ENCODE data around the gene PTGDS. TPM values are rescaled to one million over a fixed set of nuclear protein-coding genes. Genes with fewer than 3 reads are reported as not detected.

PTGDS gene
- total and polyA plus RNA-seq, 2 donors (not counting 1 experiment from before 2014, with no cell fraction given): 0.13 TPM; not detected in 1

DNA sequence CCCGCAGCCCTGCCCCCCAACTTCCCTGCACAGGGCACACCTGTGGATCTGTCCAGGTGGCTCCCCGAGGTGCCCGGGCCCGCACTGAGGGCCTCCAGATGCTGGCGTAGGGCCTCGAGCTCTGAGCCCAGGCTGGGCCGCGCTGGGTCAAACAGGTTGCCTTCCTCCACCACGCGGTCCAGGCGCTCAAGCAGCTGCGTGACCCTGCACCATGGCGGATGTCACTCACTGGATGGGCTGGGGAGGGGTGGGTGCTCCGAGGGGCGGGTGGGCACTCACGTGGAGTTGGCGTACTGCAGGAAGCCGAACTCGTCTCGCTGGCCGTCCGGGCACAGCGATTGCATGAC is 45.3 kb downstream of the PTGDS start:
- Histone ChIP-seq H3K4me3 (ENCODE audit: control extremely low read depth in 1 of 5, extremely low read depth in 1 of 5, insufficient read depth in 1 of 5, low read depth in 2 of 5, low read length in 4 of 5) (no peak overlapping the region), H2AFZ (ENCODE audit: insufficient read depth, low read depth, low read length, poor library complexity, severe bottlenecking) (no peak overlapping the region), H3K9me3 (ENCODE audit: control extremely low read depth in 1 of 3, control insufficient read depth in 2 of 3, insufficient read depth in 1 of 3, low read length in 2 of 3) (peaks cover 0 to 9% (median 0%) of the 10 kb centered on the region in 3 donors), H3K4me2 (replicated peaks; ENCODE audit: low read depth, low read length, poor library complexity, severe bottlenecking) (no peak overlapping the region), H4K20me1 (ENCODE audit: control insufficient read depth, insufficient read depth, low read length, poor library complexity, severe bottlenecking) (peaks cover 4% of the 10 kb centered on the region), H3K27me3 (replicated peaks in 1 of 4; ENCODE audit: control extremely low read depth in 1 of 4, control insufficient read depth in 3 of 4, insufficient read depth in 4 of 4, low read length in 3 of 4) (no peaks in the 10 kb centered on the region), H3K79me2 (ENCODE audit: control insufficient read depth, insufficient read depth, low read length) (no peaks in the 10 kb centered on the region), H3K4me1 (ENCODE audit: control insufficient read depth in 2 of 2, insufficient read depth in 2 of 2, low read length in 2 of 2) (peaks cover 7 to 20% of the 10 kb centered on the region in 2 donors), H3K27ac (ENCODE audit: low read length in 2 of 2) (no peak overlapping the region), H3K36me3 (replicated peaks in 1 of 2; ENCODE audit: control extremely low read depth in 1 of 2, control insufficient read depth in 1 of 2, extremely low read depth in 1 of 2, insufficient read depth in 2 of 2, low read length in 1 of 2) (no peaks in the 10 kb centered on the region), H3K9ac (ENCODE audit: low read length) (no peak overlapping the region)
- intact Hi-C loops (cut with micrococcal nuclease): no loop called here
- ChIA-PET POLR2A (no interaction called here), CTCF (no interaction called here)
- TF ChIP-seq EZH2 (IDR thresholded peaks at IDR 0.05; ENCODE audit: borderline replicate concordance, insufficient read depth, low read depth, low read length, poor library complexity, severe bottlenecking): no peak
- no peak for TF ChIP-seq CTCF (IDR thresholded peaks at IDR 0.05)
- WGBS (ENCODE audit: insufficient coverage): 92% methylated on average over 17 of the region's 23 CpGs
- Mint-ChIP-seq H3K27me3 (no peaks in the 10 kb centered on the region), H3K9me3 (ENCODE audit: insufficient read depth) (no peaks in the 10 kb centered on the region), H3K4me1 (peaks cover 17% of the 10 kb centered on the region), H3K4me3 (no peak overlapping the region), H3K27ac (no peak overlapping the region)
- ATAC-seq (ENCODE audit: low read depth) (no peak), DNase-seq (no peak)

DNA sequence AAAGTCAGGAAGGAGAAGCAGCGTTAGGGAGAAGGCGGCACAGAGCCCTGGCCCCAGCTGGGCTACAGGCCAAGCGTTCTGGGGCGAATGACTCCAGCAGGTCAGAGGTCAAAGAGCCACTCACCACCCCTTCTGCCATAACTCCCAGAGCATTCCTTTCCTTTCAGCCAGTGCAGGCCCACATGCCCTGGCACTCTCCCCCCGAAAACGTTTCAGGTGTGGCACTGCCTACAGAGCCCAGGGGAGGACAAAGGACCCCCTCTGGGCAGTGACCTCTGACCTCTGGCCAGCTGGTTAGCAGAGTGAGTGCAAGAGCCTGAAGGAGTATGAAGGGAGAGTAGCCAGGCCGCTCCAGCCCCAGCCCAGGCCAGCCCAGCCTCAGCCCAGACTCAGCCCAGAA is 45.9 kb downstream of the PTGDS start:
- Histone ChIP-seq H3K9ac (ENCODE audit: low read length) (no peak overlapping the region), H3K27me3 (replicated peaks in 1 of 4; ENCODE audit: control extremely low read depth in 1 of 4, control insufficient read depth in 3 of 4, insufficient read depth in 4 of 4, low read length in 3 of 4) (no peaks in the 10 kb centered on the region), H3K36me3 (replicated peaks in 1 of 2; ENCODE audit: control extremely low read depth in 1 of 2, control insufficient read depth in 1 of 2, extremely low read depth in 1 of 2, insufficient read depth in 2 of 2, low read length in 1 of 2) (no peaks in the 10 kb centered on the region), H3K9me3 (ENCODE audit: control extremely low read depth in 1 of 3, control insufficient read depth in 2 of 3, insufficient read depth in 1 of 3, low read length in 2 of 3) (peaks cover 0 to 9% (median 0%) of the 10 kb centered on the region in 3 donors), H4K20me1 (ENCODE audit: control insufficient read depth, insufficient read depth, low read length, poor library complexity, severe bottlenecking) (peaks cover 4% of the 10 kb centered on the region), H3K4me1 (ENCODE audit: control insufficient read depth in 2 of 2, insufficient read depth in 2 of 2, low read length in 2 of 2) (peaks cover 7 to 20% of the 10 kb centered on the region in 2 donors), H3K4me2 (replicated peaks; ENCODE audit: low read depth, low read length, poor library complexity, severe bottlenecking) (no peak overlapping the region), H3K4me3 (ENCODE audit: control extremely low read depth in 1 of 5, extremely low read depth in 1 of 5, insufficient read depth in 1 of 5, low read depth in 2 of 5, low read length in 4 of 5) (no peak overlapping the region), H2AFZ (ENCODE audit: insufficient read depth, low read depth, low read length, poor library complexity, severe bottlenecking) (no peak overlapping the region), H3K27ac (ENCODE audit: low read length in 2 of 2) (no peak overlapping the region), H3K79me2 (ENCODE audit: control insufficient read depth, insufficient read depth, low read length) (no peaks in the 10 kb centered on the region)
- no peak overlapping the region for H3K4me3 Mint-ChIP-seq
- intact Hi-C loops (cut with micrococcal nuclease): no loop called here
- H3K4me1 Mint-ChIP-seq: peaks cover 17% of the 10 kb centered on the region
- H3K9me3 Mint-ChIP-seq (ENCODE audit: insufficient read depth): no peaks in the 10 kb centered on the region
- DNase-seq: no peak
- ATAC-seq (ENCODE audit: low read depth): no peak
- H3K27ac Mint-ChIP-seq: no peak overlapping the region
- TF ChIP-seq CTCF (IDR thresholded peaks at IDR 0.05) (no peak), EZH2 (IDR thresholded peaks at IDR 0.05; ENCODE audit: borderline replicate concordance, insufficient read depth, low read depth, low read length, poor library complexity, severe bottlenecking) (no peak)
- no peaks in the 10 kb centered on the region for H3K27me3 Mint-ChIP-seq
- CTCF ChIA-PET: no interaction called here
- 98% methylated on average over 6 of the region's 7 CpGs for WGBS (ENCODE audit: insufficient coverage)
- POLR2A ChIA-PET: no interaction called here

All from B cell (primary cell).